Activated T-cell treated with anti-CD3 and anti-CD28 coated beads for 4 hours (primary cell): ENCODE results near the gene CASP6.
A peak's percentile ranks its signal among the peaks of the same experiment; 100 is the strongest.

ENCODE experiments used
- DNase-seq: peaks from one replicate; pipeline ENCODE4 v3.0.0-alpha.2; 2020

Gene CASP6

DNA sequence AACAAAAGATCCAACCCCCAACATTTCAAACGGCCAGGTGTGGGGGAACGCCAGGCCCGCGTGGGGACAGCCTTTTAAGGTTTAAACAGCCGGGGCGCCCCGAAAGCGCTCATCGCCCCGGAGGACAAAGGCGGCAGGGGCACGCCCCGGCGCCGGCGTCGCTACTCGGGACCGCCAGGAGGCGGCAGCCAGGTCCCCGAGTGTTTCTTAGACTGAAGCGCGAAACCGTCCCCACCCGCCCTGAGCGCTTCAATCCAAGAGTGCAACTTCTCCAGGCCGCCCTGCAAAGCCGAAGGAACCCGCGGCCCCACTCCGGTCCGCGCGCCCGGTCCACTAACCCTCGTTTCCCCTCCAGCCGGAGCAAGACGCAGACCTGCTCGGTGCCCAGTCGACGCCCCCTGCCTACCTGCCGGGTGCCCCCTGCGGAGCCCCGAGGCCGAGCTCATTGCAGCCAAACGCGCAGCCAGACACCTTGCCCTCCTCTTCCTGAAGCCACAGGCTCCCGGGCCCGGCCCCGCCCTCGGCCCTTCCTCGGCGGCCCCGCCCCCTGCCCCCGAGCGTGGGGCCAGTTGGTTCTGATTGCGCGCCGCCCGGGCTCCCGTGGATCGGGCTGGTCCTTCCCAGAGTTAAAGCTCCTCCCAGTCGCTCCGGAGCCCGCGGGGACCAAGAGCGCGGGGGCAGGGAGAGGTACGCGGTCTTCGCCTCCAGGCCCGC lies at the start of gene CASP6:
CASP6 (minus strand) TSS at position 496 of the 714 bp plus-strand sequence; CDS start at position 446, 50 bp downstream.
- peak; percentile 61 for DNase-seq

DNA sequence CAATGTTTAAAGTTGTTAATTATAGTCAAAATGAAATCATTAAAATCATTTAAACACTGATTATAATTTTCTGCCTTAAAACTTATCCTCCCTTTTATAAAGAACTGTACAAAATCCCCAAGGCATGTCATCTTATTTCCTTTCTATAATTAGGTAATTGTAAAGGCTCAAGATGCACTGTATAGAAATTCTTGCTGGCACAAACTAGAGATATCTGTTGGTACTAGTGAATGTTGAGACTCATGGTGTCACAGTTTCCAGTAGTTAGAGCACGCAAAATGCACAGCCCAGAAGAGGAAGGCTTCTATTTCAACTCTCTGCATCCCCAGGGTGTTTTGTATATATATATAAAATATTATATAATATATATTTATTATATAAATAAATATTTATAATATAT lies 49.3 kb upstream of the CASP6 start:
- no peak for DNase-seq

DNA sequence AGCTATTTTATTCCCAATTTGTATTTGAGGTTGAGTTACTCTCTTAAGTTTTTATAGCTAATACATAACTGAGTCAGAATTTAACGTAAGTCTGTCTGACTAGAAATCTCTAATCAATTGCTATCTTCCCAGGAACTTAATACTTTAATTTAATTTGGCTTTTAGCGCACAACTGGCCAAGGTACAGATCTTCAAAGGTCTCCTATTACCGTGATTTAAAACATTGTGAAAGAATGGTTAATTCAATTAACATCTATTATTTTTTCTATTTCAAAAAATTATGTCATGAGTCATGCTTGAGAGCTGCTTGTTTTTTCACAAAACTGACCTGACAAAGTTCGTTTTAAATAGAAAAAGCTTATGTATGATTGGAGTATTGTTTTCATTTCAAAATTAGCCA lies 48.6 kb upstream of the CASP6 start:
- DNase-seq = no peak

DNA sequence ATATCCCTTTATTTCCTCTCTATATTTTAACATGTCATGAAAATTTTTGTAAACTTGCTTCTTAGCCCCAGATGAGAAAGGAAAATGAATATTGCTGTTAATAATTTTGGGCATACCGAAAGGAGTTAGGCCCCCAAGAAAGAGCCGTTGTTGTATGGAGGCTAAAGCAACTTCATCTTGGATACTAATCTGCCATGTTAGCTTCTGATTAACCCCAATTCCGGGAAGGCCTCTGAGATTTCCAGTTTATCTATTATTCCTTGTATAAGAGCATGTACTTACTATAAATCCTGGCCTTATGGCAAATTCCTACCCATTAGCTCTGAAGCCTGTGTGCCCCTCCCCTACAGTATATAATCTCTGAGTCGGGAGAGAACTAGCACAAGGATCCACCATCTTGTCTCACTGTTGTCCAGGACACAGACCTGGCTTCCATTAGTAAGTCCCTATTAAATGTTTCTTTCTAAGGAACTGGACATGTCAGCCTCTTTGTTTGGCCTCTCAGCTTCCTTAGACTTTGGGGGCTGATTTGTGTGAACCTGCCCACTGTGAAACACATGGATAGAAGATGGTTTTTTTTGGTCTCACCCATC lies 47.5 kb upstream of the CASP6 start:
- DNase-seq = no peak

DNA sequence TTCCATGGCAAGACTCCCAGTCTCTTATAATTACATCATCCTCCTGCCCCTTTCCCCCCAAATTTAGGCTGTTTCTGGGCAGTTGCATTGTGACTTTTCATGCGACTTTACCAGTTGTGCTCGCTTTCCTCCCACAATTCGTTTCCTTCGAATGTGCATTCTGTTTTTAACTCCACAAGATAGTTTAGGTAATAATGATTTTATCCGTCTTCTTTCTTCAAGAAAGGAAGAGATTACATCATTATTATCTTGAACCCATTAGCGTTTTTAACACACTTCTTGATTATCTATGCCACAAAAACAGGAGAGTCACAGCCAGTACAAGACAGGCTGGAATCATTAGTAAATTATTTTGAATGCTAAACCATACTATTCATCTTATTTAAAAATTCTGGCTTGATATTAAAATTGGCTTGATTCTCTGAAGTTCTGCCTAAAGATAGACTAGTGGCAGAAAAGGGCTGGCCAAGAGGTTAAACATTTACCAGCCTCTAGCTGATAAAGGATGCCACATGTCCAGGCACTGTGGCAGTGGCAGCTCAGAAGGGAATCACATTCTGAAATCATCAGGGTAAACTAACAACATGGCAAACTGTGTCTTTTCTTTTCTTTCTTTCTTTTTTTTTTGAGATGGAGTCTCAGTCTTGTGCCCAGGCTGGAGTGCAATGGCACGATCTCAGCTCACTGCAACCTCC lies 46.3 kb upstream of the CASP6 start:
- DNase-seq = no peak

DNA sequence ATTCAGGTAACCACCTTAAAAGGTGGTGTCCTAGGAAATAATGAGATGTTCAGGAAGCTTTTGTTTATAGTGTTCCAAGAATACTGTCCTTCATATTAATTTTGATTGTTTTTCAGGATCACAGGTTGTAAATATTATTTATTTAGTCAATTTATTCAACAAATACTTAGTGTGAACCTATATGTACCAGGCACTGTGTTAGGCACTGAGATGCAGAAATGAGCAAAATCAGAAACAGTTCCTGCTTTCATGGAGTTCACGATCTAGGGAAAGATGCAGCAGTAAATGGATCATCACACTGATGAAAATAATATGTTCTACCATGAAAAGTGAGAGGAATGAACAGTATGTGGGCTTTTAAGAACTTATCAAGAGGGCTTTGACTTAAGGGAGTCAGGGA lies 44.9 kb upstream of the CASP6 start:
- DNase-seq = no peak

DNA sequence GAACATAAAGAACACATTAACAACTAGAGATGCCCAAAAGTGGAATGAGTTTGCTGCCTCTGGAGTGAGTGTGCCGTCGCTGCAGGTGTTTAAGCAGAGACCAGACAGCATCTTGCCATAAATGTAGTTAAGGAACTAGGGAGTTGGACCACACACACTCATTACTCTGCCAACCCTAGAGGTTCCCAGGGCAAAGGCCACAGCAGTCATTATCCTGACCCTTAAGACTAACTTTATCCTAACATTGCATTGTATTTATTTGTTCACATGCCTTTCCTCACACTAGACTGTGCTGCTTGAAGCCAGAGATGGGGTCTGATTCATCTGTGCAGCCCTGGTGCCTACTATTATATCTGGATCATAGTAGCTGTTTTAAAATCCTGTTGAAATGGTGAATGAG lies 43.5 kb upstream of the CASP6 start:
- no peak for DNase-seq

DNA sequence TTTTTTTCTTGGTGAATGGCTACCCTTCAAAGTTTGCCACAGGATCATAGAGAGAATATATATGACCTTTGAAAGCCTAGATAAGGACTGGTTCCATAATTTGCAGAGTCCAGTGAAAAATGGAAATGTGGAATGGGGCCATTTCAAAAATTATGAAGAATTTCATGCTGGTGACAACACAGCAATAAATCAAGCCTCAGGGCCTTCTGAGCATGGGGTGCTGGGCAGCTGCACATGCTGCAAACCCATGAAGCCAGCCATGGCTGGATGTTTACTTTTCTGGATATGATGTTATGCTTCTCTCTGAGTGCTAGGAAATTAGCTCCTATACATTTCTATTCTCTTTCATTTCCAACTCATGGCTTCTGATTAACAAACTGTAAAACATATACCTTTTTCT lies 42.6 kb upstream of the CASP6 start:
- DNase-seq = no peak

DNA sequence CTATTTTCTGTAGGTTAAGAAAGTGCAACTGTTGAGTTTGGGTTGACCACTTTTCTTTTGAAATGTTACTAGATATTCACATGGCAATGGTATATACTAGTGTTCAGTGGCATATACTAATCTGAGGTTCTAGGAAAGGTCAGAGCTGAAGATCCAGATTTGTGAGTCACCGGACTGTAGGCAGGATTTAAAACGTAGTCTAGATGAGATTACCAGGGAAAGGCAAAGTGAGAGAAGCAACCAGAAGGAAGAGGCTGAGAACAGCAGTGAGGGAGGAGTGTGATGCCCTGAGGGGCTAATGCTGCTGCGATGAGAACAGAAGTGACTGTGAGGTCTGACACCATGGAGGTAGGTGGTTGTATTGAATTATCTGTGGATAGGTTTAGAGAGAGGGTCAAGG lies 36.3 kb upstream of the CASP6 start:
- DNase-seq = no peak

DNA sequence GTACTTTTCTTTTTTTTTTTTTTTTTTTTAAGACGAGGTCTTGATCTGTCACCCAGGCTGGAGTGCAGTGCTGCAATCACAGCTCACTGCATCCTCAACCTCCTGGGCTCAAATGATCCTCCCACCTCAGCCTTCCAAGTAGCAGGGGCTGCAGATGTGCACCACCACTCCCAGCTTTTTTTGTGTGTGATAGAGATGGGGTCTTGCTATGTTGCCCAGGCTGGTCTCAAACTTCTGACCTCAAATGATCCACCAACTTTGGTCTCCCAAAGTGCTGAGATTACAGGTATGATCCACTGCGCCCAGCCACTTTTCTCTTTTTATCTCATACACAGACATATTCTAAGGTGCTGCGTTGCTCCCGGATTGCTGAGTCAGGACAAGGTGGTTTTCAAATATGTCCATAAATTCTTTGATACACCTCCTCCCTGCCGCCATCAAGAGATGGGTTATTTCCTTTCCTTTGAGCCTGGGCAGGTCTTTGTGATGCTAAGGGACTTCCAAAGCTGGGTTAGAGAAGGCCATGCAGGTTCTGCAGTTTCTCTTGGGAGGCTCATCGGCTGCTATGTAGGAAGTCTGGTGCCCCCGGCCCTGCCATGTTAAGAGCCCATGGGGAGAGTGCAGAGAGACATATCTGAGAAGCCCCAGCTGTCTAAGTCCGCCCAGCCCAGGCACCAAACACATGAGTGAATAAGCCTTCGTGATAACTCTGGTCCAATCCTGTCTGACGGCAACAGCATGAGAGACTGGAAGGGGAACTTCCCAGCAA lies 35.0 kb upstream of the CASP6 start:
- DNase-seq = no peak

DNA sequence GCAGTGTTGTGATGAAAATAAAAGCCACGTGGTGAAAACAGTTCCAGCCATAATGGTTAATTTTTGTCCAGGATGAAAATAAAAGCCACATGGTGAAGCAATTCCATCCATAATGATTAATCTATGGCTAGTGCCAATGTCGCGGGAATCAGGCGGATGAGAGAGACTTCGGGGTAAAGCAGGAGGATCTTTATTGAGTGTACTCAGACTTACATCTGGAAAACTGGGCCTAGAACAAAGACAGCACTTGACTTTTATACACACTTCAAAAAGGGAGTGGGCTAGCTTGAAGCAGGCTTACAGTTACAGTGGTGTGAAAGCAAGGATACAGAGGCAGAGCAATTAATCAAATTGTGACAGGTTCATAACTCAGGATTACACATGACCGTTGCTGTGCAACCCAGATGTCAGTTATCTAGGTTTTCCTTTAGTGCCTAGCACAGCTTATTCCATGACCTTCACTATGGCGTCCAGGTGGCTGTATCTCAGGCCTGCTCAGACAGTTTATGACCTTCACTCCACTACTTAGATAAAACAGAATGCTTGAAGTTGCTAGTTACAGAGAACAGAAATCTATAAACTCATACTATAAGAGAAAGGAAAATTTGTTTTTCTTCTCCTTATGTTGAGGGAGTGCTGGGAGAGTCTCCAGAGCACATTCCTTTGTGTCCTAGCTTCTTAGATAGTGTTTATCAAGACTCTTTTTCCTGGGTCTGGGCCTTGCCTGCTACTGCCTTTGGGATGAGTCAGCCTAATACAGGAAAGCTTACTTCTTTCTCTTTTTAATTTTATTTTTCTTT lies 32.5 kb upstream of the CASP6 start:
- no peak for DNase-seq

DNA sequence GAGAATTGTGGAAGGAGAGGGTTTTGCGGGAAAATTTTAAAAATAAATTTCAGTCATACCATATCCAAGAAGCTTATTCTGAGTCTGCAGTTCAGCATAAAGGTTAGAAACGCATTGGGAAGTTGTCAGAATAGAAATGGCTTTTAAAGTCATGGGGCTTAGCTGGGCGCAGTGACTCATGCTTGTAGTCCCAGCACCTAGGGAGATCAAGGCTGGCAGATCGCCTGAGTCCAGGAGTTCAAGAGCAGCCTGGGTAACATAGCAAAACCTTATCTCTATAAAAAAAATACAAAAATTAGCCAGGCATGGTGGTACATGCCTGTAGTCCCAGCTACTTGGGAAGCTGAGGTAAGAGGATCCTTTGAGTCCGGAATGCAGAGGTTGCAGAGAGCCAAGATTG lies 30.5 kb upstream of the CASP6 start:
- DNase-seq = no peak

DNA sequence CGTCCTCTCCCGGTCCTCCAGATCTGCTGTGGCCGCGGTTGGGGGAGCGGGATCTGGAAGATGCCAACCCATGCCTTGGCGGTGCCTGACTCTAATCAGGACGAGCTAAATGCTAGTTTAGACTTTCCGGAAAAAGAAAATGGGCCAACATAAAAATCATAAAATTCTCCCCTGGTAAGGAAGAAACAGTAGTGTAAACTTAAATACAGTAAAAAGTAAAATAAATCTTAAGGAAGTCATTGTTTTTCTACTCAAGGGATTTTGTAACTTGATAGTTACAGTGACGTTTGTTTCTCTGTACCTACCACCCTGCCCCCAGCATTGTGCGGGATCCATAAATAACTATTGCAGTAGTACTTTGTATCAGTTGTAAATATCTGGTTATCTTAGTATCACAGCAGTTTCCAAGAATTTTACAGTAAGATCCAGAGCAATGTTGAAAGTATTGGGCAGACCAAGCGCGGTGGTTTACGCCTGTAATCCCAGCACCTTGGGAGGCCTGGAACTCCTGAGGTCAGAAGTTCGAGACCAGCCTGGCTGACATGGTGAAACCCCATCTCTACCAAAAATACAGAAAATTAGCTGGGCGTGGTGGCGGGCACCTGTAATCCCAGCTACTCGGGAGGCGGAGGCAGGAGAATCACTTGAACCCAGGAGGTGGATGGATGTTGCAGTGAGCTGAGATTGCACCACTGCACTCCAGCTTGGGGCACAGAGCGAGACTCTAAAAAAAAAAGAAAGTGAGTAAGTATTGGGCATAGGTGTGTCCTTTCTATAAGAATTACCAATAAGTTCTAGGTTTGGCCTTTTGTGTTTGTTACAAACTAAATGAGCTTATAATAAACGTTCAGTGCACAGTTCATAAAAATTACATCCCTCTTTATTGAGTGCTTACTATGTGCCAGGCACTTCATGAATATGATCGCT lies 27.6 kb upstream of the CASP6 start:
- DNase-seq = no peak

DNA sequence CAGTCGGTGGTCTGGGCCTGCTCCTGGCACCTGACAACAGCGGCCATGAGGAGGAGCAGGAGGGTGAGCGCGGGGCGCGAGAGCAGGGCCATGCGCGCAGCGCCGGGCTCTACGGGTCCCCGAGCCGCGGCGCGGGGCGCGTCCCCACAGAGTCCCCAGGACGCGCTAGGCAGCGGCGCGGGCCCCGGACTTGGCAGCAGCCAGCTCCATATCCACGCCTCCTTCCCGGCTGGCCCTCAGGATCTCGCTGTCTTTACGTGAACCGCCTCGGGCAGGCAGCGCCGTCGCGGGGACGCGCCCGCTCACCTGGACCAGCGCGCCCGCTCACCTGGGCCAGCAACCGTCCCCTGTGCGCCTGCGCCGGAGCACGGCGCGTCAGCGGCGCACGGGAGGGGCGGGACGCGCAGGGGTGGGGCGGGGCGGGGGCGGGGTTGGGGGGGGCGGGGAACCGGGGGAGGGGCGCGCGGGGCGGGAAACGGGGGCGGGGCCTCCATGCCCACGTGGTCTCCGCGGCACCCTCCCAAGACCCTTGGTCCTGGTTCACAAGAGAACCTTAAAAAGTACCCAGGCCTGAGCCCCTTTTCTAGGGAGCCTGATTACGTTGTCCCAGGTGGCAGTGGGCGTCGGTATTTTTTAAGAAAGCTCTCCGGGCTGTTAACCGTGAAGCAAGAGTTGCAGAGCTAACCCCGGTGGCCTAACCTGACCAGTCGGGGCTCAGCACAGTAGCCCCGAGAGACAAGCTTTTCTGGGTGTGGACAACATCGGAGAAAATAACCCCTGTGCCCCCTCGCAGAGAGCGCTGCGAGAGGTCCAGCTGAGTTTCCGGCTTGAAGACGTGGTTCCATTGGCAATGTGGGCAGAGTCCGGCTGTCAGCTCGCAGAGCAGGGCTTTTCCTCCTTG lies 26.7 kb upstream of the CASP6 start, which contains the start of gene PLA2G12A:
PLA2G12A (minus strand) TSS at position 353 of the 901 bp plus-strand sequence; CDS start at position 92, 261 bp downstream.
- DNase-seq = peak; percentile 62

DNA sequence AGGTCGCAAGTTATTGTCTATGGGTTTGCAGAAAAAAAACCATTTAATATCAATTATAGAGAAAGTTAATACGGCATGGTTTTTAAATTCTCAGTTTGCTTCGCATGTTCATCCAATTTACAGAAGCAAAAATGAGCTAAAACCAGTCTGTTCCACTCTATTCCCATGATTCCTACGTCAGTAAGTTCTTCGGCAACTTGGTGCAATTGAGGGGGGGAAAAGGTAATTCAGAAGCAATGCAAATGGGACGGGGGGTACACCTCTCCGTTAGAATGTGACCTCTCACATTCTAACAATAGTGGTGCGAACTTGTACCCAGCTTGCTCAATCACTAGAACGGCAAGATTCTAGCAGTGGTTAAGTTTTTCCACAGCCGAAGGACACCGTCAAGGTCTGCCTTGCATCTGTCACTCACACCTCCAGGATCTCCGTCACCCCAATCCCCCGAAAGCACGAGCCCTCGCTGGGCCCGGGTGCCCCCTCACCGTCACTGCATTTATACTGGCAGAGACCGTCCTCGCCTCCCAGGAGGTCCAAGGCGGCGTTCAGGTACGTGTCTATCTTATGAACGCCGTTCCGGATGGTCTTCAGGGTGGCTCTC lies 26.0 kb upstream of the CASP6 start:
- DNase-seq = peak; percentile 23

DNA sequence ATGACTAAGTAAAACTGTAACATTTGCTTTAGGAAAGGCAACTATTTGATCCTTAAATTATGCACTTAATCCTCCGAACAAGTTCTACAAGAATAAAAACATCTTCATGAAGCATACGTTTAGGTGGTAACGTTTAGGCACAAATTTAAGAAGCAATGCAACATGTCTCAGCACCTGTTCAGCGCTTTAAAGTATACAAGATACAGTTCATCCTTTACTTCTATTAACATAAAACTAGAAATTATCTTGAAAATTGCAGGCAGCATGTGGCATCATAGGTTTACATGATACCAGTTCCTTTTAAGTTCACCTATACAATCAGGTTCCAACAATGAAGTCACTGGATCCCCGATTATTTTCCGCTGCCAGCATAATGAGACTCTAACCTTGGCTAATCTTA lies 25.1 kb upstream of the CASP6 start:
- DNase-seq = no peak

DNA sequence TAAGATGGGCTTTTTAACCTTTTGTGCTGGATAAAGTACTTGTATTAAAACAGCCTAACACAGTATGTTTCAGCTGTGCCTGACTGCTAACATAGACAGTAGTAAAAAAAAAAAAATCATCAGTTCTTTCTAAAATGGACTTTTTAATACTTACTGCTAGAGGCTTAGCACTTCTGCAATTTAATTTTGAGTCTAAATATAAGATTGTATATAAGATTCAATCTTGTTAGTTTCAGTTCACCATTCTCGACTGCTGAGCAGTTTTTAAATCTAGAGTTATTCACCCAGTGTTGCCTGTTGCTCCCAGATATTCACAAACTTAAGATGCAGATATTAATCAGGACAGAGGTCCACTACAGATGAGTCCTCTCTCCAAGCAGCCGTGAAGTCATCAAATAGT lies 19.9 kb upstream of the CASP6 start:
- DNase-seq = no peak

DNA sequence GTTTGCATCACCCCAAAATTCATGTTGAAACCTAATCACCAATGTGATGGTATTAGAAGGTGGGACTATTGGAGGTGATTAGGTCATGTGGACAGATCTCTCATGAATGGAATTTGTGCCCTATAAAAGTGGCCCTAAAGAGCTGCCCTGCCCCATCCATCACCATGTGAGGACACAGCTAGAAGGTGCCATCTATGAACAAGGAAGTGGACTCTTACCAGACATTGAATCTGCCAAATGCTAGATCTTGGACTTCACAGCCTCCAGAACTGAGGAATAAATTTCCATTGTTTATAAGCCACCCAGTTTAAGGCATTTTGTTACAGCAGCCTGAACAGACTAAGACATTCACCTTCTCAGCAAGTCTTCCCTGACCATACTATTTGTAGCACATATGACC lies 19.1 kb upstream of the CASP6 start:
- no peak for DNase-seq

DNA sequence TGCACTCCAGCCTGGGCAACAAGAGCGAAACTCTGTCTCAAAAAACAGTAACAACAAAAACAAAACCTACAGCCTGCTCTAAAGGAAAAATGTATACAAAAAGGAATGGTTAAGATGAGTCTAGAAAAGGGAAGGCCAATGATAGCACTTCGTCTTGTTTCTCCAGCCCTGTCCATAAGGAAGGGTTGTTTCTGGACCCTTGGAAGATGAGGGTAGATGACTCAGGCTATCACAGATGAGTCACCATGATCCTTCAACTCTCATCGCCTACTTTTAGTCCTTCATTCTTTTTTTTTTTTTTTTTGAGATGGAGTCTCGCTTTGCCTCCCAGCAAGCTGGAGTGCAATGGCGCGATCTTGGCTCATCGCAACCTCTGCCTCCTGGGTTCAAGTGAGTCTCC lies 17.8 kb upstream of the CASP6 start:
- no peak for DNase-seq

DNA sequence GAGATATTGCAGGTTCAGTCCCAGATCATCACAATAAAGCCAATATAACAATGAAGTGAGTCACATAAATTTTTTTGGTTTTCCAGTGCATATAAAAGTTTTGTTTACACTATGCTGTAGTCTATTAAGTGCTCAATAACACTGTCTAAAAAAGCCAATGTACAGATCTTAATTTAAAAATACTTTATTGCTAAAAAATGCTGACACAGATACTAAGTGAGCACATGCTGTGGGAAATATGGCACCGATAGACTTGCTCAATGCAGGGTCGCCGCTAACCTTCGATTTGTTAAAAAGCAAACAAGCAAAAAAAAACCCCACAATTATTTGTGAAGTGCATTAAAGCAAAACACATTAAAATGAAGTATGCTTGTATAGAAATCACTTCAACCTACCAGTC lies 16.4 kb upstream of the CASP6 start:
- no peak for DNase-seq
